ENCODE data around the gene TOM1L2. TPM values are rescaled to one million over a fixed set of nuclear protein-coding genes. Genes with fewer than 3 reads are reported as not detected.
A peak's percentile ranks its signal among the peaks of the same experiment; 100 is the strongest.
"Not testable (repeated sequence)": the region's sequence is repeated elsewhere in the genome, so short reads cannot be mapped to it uniquely, and the experiment has no call there.

The TOM1L2 gene
- total RNA-seq, 1 donor from 2014 or later = 100 TPM

- no peak for DNase-seq (ENCODE audit: low read depth)
These were observed 162.6 kb downstream of the TOM1L2 start for GRCh38 chr17:17809531-17810083.

GRCh38 chr17:17808706-17809432, 163.3 kb downstream of the TOM1L2 start:
- DNase-seq (ENCODE audit: low read depth) = no peak

- not testable (repeated sequence) for DNase-seq (ENCODE audit: low read depth)
These were observed 164.0 kb downstream of the TOM1L2 start for GRCh38 chr17:17808200-17808599.

DNA sequence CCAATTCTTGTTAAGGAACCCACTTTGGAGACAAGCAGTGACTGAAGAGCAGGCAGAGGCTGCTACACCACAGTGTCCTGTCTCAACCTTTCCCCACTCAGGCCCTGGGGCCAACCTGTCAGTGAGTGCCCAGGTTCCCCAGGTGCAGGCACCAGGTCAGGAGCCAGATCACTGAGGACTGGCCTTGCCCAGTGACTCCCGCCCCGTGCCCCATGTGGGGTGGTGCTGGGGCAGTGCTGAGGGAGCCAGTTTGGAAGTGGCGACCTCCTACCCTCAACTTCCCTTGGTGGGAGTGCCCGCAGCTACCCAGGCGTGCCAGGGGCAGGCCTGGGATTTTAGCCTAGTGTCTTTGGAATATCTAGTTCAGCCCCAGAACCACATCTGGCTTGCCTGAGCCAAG, 164.8 kb downstream of the TOM1L2 start:
- no peak for DNase-seq (ENCODE audit: low read depth)

GRCh38 chr17:17806611-17807274, 165.5 kb downstream of the TOM1L2 start:
- no peak for DNase-seq (ENCODE audit: low read depth)

DNA sequence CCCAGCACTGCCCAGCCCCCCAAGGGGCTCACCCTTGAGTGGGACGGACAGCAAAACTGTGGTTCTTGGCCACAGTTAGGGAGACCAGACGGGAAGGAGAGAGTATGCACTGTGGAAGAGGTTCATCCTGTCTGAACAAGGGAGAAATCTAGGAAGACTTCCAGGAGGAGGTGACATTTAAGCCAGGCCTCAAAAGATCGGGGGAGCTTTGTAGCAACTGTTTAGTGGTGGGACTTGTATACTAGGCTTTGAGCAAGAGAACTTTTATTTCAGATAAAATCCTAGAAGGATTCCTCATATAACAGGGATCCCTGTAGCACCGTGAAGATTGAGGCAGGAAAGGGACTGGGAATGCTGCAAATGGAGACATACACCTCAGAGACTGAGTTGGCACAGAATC, 166.2 kb downstream of the TOM1L2 start:
- no peak for DNase-seq (ENCODE audit: low read depth)

DNA sequence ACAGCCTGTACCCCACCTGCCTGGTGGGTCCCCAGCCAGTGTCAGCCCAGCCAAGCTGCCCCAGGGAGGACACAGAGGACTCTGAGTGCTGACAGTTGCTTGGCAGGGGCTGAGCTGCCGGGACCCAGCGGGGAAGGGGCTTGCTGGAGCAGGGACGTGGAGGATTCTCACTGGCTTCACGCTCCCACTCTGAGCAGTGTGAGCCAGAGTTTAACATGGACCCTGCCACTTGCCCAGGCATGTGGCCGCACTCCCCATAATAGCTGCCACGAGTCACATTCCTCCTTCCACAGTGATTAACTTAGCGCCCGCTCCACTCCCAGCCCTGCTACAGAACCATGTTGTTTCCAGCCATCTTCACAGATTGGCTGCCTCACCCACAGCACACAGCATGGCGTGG, 166.6 kb downstream of the TOM1L2 start:
- peak; percentile 67 for DNase-seq (ENCODE audit: low read depth)

DNA sequence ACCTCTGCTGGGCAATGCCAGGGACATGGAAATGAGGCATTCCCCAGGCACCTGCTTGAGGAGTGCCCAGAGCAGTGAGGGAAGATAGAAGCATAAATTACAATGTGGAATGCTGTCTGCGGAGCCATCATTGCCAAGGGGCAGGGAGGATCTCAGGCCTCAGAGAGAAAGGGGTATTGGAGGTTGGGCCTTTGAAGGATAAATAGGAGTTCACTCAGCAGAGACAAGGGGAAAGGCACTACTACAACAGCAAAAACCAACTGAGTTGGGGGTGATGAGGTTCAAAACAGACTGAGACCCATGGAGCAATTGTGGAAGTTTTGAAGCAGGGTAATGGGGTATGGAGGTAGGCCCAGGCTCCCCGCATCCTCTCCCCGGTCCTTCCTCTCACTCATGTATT, 168.2 kb downstream of the TOM1L2 start:
- DNase-seq (ENCODE audit: low read depth) = no peak

GRCh38 chr17:17801800-17802481, 170.3 kb downstream of the TOM1L2 start:
- no peak for DNase-seq (ENCODE audit: low read depth)

DNA sequence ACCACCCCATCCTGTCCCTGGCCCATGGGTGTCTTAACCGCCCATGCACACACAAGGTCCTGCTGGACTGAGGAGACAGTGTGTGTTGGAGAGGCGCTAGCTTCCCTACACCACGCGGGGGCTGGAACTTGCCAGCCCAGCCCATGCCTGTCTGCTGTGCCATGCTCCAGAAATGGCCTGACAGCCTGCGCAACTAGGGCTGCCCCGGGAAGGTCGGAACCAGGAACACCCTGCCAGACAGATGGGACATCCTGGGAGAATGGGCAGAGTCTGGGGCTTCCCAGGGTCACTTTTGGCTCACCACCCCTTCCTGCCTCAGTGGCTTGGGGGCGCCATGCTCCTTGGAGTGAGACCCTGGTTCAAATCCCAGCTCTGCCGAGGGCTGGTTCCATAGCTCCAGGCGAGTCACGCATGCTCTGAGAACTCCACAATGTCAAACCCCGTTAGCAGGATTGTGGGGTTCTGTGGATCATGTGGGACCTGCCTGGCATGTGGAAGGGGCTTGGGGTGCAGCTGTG, 171.6 kb downstream of the TOM1L2 start:
- DNase-seq (ENCODE audit: low read depth) = no peak

DNA sequence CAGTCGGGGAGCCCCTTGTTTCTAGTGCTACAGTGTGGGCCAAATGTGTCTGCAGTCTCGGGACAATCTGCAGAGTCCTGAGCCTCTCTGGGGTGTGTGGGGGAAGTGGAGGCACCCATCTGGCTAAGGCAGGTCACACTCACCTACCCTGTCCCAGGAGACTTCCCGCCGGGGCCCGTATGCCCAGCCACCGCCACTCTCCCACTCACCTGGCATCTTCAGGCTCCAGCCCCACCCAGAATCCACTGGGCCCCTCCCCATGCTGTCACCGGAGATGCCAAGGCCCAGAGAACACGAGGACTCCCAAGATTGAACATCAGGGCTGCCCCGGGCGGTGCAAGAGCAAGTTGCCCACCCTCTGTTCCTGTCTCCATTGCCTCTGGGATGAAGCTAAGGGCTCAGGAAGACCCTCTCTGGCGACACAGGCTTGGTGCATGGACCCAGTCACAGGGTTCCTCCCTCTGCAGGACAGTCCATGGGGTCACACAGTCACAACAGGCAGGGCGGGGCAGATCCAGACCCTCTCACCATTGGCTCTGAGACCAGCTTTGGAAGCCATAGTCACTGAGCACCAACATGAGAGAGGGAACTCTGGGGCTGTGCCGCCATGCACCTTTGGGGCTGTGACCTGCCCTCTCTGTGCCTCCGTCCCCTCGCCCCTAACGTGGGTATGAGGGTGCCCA, 173.5 kb downstream of the TOM1L2 start:
- no peak for DNase-seq (ENCODE audit: low read depth)

- DNase-seq (ENCODE audit: low read depth) = no peak
These were observed 174.1 kb downstream of the TOM1L2 start for GRCh38 chr17:17798010-17798556.

DNA sequence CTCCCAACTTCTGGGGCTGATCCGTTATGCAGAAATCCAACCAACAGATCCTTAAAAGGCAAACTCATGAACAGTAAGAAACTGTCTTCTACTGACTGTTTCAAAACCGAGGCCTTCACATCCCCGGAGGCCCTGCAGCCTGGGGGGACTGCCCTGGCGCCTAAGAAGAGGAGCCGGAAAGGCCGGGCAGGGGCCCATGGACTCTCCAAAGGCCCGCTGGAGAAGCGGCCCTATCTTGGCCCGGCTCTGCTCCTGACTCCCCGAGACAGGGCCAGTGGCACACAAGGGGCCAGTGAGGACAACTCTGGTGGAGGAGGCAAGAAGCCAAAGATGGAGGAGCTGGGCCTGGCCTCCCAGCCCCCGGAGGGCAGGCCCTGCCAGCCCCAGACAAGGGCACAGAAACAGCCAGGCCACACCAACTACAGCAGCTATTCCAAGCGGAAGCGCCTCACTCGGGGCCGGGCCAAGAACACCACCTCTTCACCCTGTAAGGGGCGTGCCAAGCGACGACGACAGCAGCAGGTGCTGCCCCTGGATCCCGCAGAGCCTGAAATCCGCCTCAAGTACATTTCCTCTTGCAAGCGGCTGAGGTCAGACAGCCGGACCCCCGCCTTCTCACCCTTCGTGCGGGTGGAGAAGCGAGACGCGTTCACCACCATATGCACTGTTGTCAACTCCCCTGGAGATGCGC, 174.9 kb downstream of the TOM1L2 start:
- no peak for DNase-seq (ENCODE audit: low read depth)

DNA sequence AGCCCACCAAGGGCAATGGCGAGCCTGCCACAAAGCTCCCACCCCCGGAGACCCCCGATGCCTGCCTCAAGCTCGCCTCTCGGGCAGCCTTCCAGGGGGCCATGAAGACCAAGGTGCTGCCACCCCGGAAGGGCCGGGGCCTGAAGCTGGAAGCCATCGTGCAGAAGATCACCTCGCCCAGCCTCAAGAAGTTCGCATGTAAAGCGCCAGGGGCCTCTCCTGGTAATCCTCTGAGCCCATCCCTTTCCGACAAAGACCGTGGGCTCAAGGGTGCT, 175.5 kb downstream of the TOM1L2 start:
- DNase-seq (ENCODE audit: low read depth) = no peak

DNA sequence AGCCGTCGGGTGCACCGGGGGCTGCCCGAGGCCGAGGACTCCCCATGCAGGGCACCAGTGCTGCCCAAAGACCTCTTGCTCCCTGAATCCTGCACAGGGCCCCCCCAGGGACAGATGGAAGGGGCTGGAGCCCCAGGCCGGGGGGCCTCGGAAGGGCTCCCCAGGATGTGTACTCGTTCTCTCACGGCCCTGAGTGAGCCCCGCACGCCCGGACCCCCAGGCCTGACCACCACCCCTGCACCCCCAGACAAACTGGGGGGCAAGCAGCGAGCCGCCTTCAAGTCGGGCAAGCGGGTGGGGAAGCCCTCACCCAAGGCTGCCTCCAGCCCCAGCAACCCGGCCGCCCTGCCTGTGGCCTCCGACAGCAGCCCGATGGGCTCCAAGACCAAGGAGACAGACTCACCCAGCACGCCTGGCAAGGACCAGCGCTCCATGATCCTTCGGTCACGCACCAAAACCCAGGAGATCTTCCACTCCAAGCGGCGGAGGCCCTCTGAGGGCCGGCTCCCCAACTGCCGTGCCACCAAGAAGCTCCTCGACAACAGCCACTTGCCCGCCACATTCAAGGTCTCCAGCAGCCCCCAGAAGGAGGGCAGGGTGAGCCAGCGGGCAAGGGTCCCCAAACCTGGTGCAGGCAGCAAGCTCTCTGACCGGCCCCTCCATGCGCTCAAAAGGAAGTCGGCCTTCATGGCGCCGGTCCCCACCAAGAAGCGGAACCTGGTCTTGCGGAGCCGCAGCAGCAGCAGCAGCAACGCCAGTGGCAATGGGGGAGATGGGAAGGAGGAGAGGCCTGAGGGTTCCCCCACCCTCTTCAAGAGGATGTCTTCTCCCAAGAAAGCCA, 176.0 kb downstream of the TOM1L2 start:
- DNase-seq (ENCODE audit: low read depth) = no peak

DNA sequence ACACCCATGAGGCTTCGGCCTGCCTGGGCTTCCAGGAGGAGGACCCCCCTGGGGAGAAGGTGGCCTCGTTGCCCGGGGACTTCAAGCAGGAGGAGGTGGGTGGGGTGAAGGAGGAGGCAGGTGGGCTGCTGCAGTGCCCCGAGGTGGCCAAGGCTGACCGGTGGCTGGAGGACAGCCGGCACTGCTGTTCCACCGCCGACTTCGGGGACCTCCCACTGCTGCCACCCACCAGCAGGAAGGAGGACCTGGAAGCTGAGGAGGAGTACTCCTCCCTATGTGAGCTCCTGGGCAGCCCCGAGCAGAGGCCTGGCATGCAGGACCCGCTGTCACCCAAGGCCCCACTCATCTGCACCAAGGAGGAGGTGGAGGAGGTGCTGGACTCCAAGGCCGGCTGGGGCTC, 176.9 kb downstream of the TOM1L2 start:
- no peak for DNase-seq (ENCODE audit: low read depth)

DNA sequence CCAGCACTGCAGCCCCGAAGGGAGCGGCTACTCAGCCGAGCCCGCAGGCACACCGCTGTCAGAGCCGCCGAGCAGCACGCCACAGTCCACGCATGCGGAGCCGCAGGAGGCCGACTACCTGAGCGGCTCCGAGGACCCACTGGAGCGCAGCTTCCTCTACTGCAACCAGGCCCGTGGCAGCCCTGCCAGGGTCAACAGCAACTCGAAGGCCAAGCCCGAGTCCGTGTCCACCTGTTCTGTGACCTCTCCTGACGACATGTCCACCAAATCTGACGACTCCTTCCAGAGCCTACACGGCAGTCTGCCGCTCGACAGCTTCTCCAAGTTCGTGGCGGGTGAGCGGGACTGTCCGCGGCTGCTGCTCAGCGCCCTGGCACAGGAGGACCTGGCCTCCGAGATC, 177.8 kb downstream of the TOM1L2 start:
- no peak for DNase-seq (ENCODE audit: low read depth)
